OCI-LY7 (cell line): ENCODE data around the gene GHRHR.

ENCODE experiments used
- CTCF ChIP-seq: fragments of 200-600 bp; sonication (generic); conservative IDR thresholded peaks from 2 replicates; pipeline ENCODE4 v1.5.1; 2014; ENCODE audit warnings: mild to moderate bottlenecking, antibody characterized with exemption, low read length, moderate library complexity, mixed read lengths
- EZH2phosphoT487 ChIP-seq: fragments of 200-600 bp; sonication (generic); IDR thresholded peaks from 2 replicates; pipeline ENCODE4 v1.6.1; 2018; ENCODE audit warnings: low read depth, borderline replicate concordance, mild to moderate bottlenecking, mixed run types, antibody characterized with exemption, low read length, moderate library complexity, mixed read lengths

GRCh38 chr7:30916767-30917166 is 47.0 kb upstream of the GHRHR start:
- no peak for TF ChIP-seq CTCF
- no peak for TF ChIP-seq EZH2phosphoT487
